ENCODE results near the gene BAZ1B.
"Not testable (repeated sequence)": the region's sequence is repeated elsewhere in the genome, so short reads cannot be mapped to it uniquely, and the experiment has no call there.

Gene BAZ1B

GRCh38 chr7:73507556-73507955 lies 14.5 kb downstream of the BAZ1B start:
- no peak for DNase-seq (ENCODE audit: low read depth, low spot score)

- DNase-seq (ENCODE audit: low read depth, low spot score): no peak
These were observed 17.2 kb downstream of the BAZ1B start for GRCh38 chr7:73504920-73505319.

GRCh38 chr7:73504017-73504416 lies 18.1 kb downstream of the BAZ1B start:
- no peak for DNase-seq (ENCODE audit: low read depth, low spot score)

- DNase-seq (ENCODE audit: low read depth, low spot score): no peak
These were observed 18.9 kb downstream of the BAZ1B start for GRCh38 chr7:73503229-73503628.

GRCh38 chr7:73496626-73497025 lies 25.5 kb downstream of the BAZ1B start:
- DNase-seq (ENCODE audit: low read depth, low spot score): no peak

- DNase-seq (ENCODE audit: low read depth, low spot score): not testable (repeated sequence)
These were observed 26.6 kb downstream of the BAZ1B start for GRCh38 chr7:73495507-73495906.

DNA sequence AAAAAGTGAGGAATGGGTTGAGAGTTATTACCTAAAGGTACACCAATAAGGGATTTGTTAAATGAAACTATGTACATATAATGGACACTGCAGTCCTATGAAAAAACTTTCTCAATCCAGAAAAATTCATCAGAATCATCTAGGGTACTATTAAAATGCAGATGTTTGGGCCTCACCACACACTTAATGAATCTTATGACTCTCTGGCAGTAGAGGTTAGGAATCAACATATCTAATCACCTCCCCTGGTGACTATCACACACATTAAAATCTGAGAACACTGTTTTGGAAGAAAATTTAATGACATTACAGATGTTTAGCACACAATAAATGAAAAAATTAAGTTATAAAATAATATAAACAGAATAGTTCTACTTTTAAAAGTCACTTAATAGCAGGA lies 32.1 kb downstream of the BAZ1B start:
- no peak for DNase-seq (ENCODE audit: low read depth, low spot score)

DNA sequence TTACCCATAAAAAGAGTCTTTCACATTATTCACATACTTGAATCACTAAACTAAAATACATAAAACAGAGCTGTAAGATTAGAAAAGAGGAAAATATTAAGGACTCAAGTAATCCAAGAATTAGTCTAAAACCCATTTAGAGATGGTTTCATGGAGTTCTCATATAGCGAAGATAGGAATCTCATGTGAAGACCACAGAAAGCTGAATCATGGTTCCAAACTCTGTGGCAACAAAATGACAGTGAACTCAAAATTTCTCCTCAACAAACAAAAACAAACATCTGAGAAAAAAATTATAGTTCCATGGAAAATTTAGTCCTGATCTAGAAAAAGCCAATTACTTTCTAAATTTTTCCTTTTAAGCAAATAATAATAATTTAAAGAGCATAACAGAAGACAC lies 34.6 kb downstream of the BAZ1B start:
- no peak for DNase-seq (ENCODE audit: low read depth, low spot score)

DNA sequence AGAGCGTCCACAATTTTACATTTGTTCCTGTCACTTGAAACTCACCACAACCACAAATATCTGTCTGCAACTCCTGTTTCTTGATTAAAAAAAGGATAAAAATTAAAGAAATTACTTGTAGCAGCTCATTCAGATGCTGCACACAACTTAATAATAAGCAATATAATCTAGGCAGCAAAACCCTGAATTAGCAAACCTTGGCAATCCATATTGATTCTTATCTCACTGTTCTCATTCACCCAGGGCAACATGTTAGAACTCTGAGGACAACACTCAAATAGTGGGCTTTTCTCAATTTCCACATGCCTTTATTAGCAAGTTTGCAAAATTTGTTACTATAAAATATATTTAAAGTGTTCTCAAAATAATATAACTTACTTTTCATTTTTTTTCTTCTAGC lies 38.9 kb downstream of the BAZ1B start:
- DNase-seq (ENCODE audit: low read depth, low spot score): no peak

- no peak for DNase-seq (ENCODE audit: low read depth, low spot score)
These were observed 39.3 kb downstream of the BAZ1B start for GRCh38 chr7:73482746-73483145.

DNA sequence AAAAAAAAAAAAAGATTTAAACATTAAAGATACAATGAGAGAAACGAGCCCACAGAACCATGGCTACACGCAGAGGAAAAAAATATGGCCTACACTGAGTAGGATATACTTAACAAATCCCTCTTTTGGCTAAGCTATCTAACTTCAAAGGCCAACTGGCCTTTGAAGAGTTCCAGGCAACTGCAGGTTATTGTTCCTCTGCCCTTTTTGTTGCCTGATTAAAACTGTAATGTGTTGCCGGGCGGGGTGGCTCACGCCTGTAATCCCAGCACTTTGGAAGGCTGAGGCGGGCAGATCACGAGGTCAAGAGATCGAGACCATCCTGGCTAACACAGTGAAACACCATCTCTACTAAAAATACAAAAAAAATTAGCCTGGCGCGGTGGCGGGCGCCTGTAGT lies 40.6 kb downstream of the BAZ1B start:
- not testable (repeated sequence) for DNase-seq (ENCODE audit: low read depth, low spot score)

GRCh38 chr7:73478549-73478948 lies 43.5 kb downstream of the BAZ1B start:
- no peak for DNase-seq (ENCODE audit: low read depth, low spot score)

- no peak for DNase-seq (ENCODE audit: low read depth, low spot score)
These were observed 44.7 kb downstream of the BAZ1B start for GRCh38 chr7:73477376-73477775.

DNA sequence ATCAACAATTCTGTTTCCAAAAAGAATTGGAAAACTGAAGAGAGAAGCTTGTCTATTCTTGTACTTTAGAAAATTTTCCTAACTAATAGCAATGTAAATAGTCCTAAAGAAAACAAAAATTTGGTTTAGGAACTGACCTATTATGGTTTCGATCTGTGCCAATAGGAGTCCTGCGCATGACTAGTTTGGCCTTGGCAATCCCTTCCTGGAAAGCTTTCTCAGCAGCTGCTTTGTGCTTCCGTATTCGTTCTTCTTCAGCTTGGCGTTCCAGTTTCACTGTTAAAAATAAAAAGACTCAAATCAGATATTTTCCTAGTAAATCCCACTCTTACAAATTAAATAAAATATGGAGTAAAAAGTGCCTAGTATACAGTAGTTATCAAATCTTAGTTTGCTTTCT lies 51.9 kb downstream of the BAZ1B start:
- DNase-seq (ENCODE audit: low read depth, low spot score): no peak

DNA sequence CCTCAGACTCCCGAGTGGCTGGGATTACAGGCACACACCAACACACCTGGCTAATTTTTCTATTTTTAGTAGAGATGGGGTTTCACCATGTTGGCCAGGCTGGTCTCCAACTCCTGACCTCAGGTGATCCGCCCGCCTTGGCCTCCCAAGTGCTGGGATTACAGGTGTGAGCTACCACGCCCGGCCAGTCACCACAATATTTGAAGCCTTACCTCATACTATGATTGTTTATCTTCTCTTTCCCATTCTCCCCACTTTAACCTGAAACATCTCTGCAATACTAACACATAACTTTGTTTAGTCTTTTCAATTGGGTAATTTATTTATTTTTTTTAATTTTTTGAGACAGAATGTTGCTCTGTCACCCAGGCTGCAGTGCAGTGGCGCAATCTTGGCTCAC lies 55.0 kb downstream of the BAZ1B start:
- not testable (repeated sequence) for DNase-seq (ENCODE audit: low read depth, low spot score)

DNA sequence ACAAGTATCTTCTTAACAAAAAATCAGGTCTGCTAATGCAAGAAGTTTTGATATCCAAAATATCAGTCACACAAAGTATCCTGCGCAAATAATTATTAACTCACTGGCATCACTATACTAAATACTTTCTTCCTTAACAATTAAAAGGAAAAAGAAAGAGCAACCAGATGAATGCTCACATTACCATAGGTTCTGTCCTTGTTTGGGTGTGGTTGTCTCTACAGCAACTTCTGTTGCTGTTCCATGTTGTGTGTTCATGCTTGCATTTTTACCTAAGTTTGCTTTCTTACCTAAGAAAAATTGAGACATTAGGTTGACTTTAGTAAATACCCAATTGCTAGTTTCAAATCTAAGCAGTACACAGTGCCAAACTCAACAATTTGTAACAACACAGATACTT lies 56.0 kb downstream of the BAZ1B start:
- DNase-seq (ENCODE audit: low read depth, low spot score): no peak

DNA sequence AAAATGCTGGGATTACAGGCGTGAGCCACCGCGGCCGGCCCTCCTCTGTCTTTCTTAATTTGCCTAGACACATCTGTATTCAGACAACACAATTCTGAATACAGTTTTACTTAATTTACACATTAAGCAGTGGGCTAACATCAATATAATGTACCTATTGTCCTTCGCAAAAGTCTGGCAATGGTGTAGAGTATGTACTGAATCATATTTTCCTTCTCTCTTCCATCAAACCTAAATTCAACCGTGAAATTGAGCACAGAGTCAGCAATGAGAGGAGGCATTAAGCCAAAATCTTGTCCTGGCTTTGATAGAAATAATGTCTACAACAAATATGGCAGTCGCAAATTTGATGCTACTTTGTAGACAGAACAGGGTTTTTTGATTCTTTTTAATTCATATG lies 58.1 kb downstream of the BAZ1B start:
- DNase-seq (ENCODE audit: low read depth, low spot score): no peak

- DNase-seq (ENCODE audit: low read depth, low spot score): no peak
These were observed 58.8 kb downstream of the BAZ1B start for GRCh38 chr7:73463260-73463659.

GRCh38 chr7:73461782-73462285 lies 60.3 kb downstream of the BAZ1B start:
- DNase-seq (ENCODE audit: low read depth, low spot score): no peak

- DNase-seq (ENCODE audit: low read depth, low spot score): no peak
These were observed 67.7 kb downstream of the BAZ1B start for GRCh38 chr7:73454424-73454823.

GRCh38 chr7:73452999-73453635 lies 69.0 kb downstream of the BAZ1B start:
- no peak for DNase-seq (ENCODE audit: low read depth, low spot score)

- no peak for DNase-seq (ENCODE audit: low read depth, low spot score)
These were observed 70.2 kb downstream of the BAZ1B start for GRCh38 chr7:73451780-73452398.

- no peak for DNase-seq (ENCODE audit: low read depth, low spot score)
These were observed 72.7 kb downstream of the BAZ1B start for GRCh38 chr7:73449422-73449821.

DNA sequence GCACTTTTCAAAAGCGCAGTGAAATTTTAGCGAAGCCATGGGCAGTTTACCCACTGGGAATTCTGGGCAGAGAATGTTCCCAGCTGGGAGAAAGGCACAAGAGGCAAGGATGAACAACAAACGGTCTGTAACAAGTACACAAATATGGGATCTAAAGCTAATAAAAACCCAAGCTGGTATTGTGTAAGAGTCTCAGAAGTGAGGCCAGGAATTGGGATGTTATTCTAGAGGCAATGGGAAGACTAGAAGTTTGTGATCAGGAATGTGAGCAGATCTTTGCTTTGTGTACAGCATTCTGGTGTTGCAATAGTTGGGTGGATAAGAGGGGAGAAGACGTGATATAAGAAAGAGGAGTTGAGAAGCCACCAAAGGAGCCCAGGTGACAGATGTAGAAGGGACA lies 73.5 kb downstream of the BAZ1B start:
- no peak for DNase-seq (ENCODE audit: low read depth, low spot score)
